SHP77 (cell line): ENCODE results near the gene CRIP3.
"Not testable (repeated sequence)": the region's sequence is repeated elsewhere in the genome, so short reads cannot be mapped to it uniquely, and the experiment has no call there.

Experiments
- DNase-seq, 2 experiments: peaks; one replicate each; lab custom pipeline; 2025; lab: John Stamatoyannopoulos, UW

Gene CRIP3

GRCh38 chr6:43306086-43306485 is 2.5 kb downstream of the CRIP3 start:
- DNase-seq, result no peak

DNA sequence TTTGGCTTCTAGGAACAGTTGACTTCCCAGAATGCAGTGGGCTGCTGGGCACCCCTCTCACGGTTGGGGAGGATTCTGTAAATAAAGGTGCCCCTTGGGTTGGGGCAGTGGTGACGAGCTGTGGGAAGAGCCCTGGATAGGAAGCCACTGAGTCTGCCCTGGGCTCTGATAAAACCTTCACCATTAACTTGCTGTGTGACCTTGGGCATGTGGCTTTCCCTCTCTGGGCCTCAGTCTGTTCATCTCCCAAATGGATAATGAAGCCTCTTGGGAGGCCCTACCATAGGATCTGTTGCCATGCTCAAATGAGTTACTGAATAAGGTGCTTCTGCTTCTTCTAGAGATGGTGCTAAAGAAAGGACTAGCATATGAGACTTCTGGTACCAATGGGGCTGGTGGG is 3.7 kb downstream of the CRIP3 start:
- no peak for DNase-seq

- DNase-seq, result no peak
These were observed 4.3 kb downstream of the CRIP3 start for GRCh38 chr6:43304361-43304760.

DNA sequence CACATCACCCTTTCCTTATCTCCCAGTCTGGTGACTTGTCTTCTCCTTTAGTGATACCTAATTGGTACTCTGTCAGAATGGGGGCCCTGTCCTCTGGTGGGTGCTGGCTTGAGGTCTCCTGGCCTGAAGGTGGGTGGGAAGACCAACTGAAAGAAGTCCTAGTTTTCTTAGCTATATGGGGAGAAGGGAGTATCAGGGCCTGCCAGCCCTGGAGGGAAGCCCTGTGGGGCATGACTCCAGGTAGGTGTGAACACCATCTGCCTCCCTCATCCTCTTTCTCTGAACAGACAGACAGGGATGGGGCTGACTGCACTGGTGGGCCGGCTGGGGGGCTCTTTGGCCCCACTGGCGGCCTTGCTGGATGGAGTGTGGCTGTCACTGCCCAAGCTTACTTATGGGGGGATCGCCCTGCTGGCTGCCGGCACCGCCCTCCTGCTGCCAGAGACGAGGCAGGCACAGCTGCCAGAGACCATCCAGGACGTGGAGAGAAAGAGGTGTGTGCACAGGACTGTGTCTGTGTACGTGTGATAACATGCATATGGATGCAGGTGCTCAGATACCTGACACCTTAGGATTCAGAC is 4.8 kb downstream of the CRIP3 start:
- DNase-seq, result no peak

GRCh38 chr6:43303006-43303405 is 5.6 kb downstream of the CRIP3 start:
- not testable (repeated sequence) for DNase-seq

- DNase-seq, result no peak
These were observed 6.5 kb downstream of the CRIP3 start for GRCh38 chr6:43302126-43302525.

GRCh38 chr6:43301081-43301870 is 7.3 kb downstream of the CRIP3 start:
- no peak for DNase-seq

DNA sequence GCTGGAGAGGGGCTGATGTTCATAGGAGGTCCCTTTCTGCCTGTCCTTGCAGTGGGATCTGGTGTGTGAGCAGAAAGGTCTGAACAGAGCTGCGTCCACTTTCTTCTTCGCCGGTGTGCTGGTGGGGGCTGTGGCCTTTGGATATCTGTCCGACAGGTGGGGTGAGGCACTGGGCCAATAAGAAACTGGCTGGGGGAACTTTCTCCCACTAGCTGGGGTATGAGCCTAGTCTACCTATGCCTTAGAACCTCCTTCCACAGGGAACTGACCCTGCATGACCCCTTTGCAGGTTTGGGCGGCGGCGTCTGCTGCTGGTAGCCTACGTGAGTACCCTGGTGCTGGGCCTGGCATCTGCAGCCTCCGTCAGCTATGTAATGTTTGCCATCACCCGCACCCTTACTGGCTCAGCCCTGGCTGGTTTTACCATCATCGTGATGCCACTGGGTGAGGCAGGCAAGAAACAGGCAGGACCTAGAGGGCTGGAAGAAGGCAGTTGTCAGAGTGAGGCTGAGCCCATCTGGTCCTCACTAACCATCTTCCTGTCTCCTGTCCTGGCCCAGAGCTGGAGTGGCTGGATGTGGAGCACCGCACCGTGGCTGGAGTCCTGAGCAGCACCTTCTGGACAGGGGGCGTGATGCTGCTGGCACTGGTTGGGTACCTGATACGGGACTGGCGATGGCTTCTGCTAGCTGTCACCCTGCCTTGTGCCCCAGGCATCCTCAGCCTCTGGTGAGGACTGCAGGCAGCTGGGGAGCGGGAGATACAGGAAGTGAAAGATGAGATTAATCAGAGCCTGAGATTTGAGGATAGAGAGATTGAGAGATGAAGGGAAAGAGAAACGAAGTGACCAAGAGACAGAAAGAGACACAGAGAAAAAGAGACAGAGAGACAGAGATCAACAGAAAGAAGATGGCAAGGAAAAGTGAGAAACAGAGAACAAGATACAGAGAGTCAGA is 9.0 kb downstream of the CRIP3 start:
- DNase-seq, result no peak

- DNase-seq, result no peak
These were observed 9.9 kb downstream of the CRIP3 start for GRCh38 chr6:43298565-43299337.

DNA sequence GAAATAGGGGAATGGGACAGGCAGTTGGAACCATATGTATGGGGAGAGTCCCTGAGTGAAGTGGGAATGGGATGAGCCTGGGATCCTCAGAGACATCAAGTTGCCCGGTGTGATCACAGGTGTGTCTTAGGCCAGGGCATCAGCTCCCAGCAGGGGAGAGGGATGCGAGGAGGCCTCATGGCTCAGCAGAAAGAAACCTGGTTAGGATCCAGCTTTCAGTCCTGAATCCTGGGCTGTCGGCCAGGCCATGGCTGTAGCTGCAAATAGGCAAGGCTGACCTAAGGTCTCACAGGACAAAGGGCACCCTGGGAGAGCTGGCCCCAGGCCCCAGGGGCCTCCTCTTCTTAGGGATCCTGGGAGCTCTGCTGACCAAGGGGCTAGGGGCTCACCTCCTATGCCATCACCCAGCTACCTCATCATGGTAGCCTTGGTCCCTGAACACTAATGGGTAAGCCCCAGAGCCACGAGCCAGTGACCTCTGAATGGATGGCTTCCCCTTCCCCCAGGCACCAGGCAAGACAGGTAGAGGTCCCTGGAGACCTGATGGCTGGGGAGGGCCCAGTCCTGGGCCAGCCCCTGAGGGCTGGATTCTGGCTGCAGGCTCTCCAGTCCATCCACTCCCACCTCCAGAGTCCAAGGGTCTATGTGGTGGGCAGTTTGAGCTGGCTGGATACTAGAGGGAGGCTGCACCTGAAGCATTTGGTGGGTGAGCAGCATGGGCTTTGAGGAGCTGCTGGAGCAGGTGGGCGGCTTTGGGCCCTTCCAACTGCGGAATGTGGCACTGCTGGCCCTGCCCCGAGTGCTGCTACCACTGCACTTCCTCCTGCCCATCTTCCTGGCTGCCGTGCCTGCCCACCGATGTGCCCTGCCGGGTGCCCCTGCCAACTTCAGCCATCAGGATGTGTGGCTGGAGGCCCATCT is 10.7 kb downstream of the CRIP3 start, which contains the start of gene SLC22A7:
Gene SLC22A7, plus strand, starts transcription at position 617 of the 921 bp plus-strand sequence. Its CDS starts 99 bp downstream, at position 716.
- no peak for DNase-seq

- DNase-seq, result no peak
These were observed 11.7 kb downstream of the CRIP3 start for GRCh38 chr6:43296780-43297497.

- no peak for DNase-seq
These were observed 13.2 kb downstream of the CRIP3 start for GRCh38 chr6:43295456-43295855.

GRCh38 chr6:43294536-43294935 is 14.1 kb downstream of the CRIP3 start:
- DNase-seq, result no peak

GRCh38 chr6:43293698-43294097 is 14.9 kb downstream of the CRIP3 start:
- DNase-seq, result no peak

DNA sequence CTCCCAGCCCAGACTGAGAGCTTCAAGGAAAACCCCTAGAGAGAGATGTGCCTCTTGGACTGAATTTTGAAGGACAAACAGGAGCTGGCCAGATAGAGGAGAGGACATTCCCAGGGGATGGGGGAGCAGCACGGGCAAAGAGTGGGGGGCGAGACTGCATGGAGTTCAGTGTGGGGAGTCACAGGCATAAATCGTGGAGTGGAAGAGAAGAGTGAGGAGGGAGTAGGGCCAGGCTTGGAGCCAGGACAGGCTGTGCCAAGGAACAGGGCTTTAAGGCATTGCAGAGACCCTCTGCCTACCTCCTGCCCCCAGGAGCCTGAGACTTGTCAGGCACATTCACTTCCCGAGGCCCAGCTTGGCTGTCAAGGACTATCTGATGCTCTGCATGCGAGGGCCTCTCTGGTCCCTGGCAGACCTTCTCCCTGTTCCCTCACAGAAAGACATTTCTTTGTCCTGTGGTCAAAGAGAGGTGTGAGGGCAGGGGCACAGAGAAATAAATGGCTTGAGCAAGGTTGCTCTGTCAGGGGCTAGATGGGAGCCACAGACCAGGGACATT is 15.8 kb downstream of the CRIP3 start:
- DNase-seq, result no peak

- DNase-seq, result no peak
These were observed 16.3 kb downstream of the CRIP3 start for GRCh38 chr6:43292341-43292740.

GRCh38 chr6:43291708-43292107 is 16.9 kb downstream of the CRIP3 start:
- DNase-seq, result no peak

- no peak for DNase-seq
These were observed 17.7 kb downstream of the CRIP3 start for GRCh38 chr6:43290905-43291355.

DNA sequence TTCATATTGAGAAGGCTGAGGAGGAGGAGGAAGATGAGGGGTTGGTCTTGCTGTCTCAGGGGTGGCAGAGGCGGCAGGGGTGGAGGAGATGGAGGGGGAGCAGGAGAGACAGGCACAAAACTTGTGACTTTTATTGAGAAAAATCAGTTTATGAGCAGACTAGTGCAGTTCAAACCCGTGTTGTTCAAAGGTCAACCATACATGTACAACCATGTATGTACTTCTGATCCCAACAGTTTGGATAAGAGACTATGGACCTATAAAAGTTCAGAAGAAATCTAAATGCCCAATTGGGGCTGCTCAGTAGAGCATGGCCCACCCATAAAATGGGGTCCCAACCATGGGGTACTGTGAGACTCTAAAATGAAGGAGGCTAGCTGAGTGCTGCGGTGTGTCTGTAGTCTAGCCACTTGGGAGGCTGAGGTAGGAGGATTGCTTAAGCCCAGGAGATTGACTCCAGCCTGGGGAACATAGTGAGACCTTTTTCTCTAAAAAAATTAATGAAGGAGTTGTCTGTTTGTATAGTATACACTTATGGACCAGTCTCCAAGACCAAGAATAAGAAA is 18.2 kb downstream of the CRIP3 start:
- DNase-seq, result no peak
